GM10248 (cell line): ENCODE data around the gene KCNK16.

ENCODE experiments used
- CTCF ChIA-PET: fragments of 300-600 bp; sonication (Branson Sonifier 250); formaldehyde crosslinking; extraction: SDS; loops from one replicate; lab custom pipeline; 2021; ENCODE audit warnings: antibody characterized with exemption; lab: Yijun Ruan, JAX
- POLR2A ChIA-PET: fragments of 350-650 bp; sonication (Branson Sonifier 250); formaldehyde crosslinking; extraction: SDS; loops from one replicate; lab custom pipeline; 2020; ENCODE audit warnings: antibody characterized with exemption; lab: Yijun Ruan, JAX
- DNase-seq: peaks from one replicate; pipeline ENCODE4 v3.0.0; 2012; ENCODE audit errors: extremely low spot score
- TF ChIP-seq, protein P1 (sequence below): IDR thresholded peaks from 2 replicates; pipeline ENCODE4 v1.5.1; 2012; ENCODE audit warnings: mild to moderate bottlenecking, low read depth; ENCODE audit errors: extremely low read depth, missing control alignments, control extremely low read depth

Gene KCNK16

DNA sequence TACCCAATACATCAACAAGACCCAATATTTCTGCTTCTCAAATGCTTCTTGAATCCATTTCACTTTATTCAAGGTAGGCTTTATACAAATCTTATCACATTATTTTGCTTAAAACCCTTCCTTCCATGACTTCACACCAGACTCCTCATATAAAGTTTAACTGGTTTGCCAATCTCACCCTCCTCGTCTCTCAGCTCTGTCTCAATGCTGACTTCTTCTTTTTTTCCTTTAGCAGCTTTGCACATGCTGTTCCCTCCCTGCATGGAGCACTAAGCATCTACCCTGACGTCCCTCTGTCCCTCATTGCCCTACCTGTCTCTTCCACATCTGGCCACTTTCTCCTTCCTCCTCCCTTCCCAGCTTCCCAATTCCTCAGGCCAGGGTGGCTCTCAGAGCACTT lies 39.7 kb downstream of the KCNK16 start:
- CTCF ChIA-PET = interaction anchor here (1.0 kb wide), 1 partner anchor 20 kb away, joined by 4 read pairs; no protein-coding TSS in a partner anchor
- no peak for DNase-seq
- TF ChIP-seq, protein P1, sequence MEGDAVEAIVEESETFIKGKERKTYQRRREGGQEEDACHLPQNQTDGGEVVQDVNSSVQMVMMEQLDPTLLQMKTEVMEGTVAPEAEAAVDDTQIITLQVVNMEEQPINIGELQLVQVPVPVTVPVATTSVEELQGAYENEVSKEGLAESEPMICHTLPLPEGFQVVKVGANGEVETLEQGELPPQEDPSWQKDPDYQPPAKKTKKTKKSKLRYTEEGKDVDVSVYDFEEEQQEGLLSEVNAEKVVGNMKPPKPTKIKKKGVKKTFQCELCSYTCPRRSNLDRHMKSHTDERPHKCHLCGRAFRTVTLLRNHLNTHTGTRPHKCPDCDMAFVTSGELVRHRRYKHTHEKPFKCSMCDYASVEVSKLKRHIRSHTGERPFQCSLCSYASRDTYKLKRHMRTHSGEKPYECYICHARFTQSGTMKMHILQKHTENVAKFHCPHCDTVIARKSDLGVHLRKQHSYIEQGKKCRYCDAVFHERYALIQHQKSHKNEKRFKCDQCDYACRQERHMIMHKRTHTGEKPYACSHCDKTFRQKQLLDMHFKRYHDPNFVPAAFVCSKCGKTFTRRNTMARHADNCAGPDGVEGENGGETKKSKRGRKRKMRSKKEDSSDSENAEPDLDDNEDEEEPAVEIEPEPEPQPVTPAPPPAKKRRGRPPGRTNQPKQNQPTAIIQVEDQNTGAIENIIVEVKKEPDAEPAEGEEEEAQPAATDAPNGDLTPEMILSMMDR = no peak
- POLR2A ChIA-PET = no interaction called here

DNA sequence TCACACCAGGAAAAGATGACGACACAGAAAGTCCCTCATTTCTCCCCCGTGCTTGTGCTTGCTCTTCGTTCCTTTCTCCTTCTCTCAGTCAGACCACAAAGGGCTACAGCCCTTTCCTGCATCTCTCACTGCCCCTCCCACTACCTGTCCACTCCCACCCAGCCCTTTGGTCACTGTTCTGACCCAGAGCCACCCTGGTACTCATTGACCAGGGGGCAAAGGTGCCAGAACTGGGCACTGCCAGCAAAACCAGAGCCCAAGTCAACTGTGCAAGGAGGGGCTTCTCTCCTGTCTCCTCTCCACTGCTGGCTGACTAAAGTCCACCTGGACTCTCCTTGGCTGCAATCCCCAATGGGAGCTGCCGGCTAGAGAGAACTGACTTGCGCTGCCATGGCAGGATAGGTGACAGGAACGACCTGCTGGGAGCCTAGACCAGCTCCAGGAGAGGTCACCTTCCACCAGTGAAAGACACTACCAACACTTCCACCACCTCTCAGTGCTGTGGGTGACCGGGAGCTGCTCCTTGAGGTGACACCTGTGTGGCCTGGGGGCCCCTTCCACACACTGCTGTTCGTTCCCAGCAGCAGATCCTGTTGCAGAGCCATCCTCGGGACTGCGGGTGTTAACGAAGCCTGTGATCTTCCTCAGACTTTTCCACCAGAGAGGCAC lies 41.1 kb downstream of the KCNK16 start:
- CTCF ChIA-PET = no interaction called here
- DNase-seq = no peak
- TF ChIP-seq, protein P1 = no peak
- POLR2A ChIA-PET = no interaction called here

DNA sequence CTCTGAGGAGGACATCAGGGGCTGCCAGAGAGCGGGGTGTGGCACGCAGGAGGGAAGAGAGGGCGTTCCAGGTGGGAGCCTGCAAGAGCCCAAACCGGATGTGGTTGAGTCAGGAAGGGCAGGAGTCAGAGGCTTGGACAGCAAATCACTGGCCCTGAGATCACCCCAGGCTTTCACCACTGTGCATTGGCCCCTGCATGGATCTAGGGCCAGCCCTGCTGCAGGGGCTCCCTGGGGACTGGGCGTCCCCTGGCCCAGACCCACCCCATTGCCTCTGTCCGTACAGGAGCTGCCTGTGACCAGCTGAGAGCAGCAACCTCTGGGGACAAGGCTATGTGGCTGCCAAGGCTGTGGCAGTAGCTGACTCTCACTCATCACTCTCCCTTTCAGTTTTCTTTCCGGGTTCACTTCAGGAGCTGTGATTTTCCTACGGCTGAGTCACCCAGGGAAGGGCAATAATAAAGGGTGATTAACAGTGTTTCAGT lies 42.2 kb downstream of the KCNK16 start:
- POLR2A ChIA-PET = no interaction called here
- CTCF ChIA-PET = no interaction called here
- DNase-seq = no peak
- TF ChIP-seq, protein P1 = no peak

DNA sequence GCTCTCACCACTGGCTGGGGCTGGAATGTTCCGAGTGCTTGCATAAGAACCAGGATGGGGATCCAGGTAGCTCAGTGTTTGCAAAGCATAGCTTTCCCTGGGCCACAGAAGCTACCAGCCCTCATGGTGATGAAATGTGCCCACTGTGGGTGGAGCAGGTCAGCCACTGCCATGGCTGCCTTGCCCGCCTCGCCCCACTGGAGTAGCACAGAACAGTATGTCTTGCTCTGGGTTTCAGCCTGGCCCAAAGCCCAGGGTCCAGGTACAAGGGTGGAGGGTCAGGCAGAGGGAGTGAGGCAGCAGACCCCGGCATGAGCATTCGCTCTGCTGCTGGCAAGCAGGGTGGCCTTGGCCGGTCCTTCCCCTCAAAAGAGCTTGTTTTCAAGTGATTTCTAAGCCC lies 43.0 kb downstream of the KCNK16 start:
- TF ChIP-seq, protein P1 = no peak
- no peak for DNase-seq
- CTCF ChIA-PET = interaction anchor here (1.2 kb wide), 1 partner anchor 23 kb away, joined by 6 read pairs; no protein-coding TSS in a partner anchor
- POLR2A ChIA-PET = no interaction called here

DNA sequence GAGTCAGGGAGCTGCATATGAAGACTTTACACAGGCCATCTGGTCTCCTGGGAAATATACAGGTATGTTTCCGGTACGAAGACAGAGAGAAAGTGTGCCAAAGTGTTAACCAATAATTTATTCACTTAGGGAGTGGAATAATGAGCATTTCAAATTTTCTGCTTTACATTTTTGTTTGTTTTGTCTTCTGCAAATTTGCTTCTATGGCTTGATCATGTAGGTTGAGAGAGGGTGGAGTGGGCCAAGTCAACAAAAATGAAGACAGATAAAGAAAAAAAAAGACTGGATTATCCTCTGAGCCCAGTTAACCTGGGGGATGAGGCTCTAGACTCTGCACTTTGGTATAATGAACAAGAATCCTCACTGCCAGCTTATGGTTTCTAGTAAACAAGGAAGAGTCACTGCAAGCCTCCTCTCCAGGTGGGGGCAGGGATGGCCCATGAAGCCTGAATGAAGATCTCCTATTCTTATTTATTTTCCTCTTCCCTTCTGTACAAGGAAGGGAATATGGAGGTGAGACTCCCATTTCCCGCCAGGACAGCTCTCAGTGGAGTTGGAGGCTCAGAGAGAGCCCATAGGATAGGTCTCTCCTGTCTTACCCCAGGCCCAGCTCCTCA lies 46.0 kb downstream of the KCNK16 start:
- POLR2A ChIA-PET = no interaction called here

DNA sequence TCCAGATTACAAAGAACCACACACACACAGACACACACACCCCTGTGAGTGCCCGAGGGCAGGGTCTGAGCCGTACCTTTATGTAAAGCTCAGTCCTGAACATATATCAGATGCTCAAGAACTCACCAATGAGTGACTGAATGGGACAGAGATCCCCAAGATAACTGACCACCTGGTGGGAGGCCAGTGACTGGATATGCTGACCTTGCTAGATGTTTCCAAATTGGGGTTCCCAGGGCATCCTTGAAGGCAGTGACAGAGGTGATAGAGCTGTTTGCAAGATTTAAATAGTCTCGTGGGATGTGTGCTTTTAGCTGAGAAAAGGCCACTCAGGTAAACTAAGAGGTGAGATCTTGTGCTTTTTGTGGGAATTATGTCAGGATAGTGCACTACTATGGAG lies 47.6 kb downstream of the KCNK16 start:
- TF ChIP-seq, protein P1 = no peak
- CTCF ChIA-PET = no interaction called here
- no peak for DNase-seq
- POLR2A ChIA-PET = no interaction called here

More for the DNA sequence above, 46.0 kb downstream of the KCNK16 start:
- CTCF ChIA-PET = interaction anchor here (0.9 kb wide), 1 partner anchor 9 kb away, joined by 3 read pairs; no protein-coding TSS in a partner anchor
- no peak for DNase-seq
- TF ChIP-seq, protein P1 = no peak
